GM12891 (cell line): ENCODE data around the gene PET100.

Experiments
- POLR2A ChIP-seq: IDR thresholded peaks from 2 replicates; pipeline ENCODE4 v1.6.1; 2011; ENCODE audit warnings: low read depth, low read length, control low read depth
- POLR2AphosphoS5 ChIP-seq: IDR thresholded peaks from 2 replicates; pipeline ENCODE4 v1.6.1; 2011; ENCODE audit warnings: low read depth, low read length, control low read depth
- POU2F2 ChIP-seq: IDR thresholded peaks from 2 replicates; pipeline ENCODE4 v1.6.1; 2011; ENCODE audit warnings: low read depth, mild to moderate bottlenecking, control low read depth, low read length, moderate library complexity
- SPI1 ChIP-seq: IDR thresholded peaks from 2 replicates; pipeline ENCODE4 v1.6.1; 2011; ENCODE audit warnings: low read depth, low read length, control low read depth
- TAF1 ChIP-seq: IDR thresholded peaks from 2 replicates; pipeline ENCODE4 v1.6.1; 2011; ENCODE audit warnings: low read depth, low read length, control low read depth

- TF ChIP-seq POLR2AphosphoS5 (no peak), POLR2A (no peak), SPI1 (no peak), POU2F2 (no peak), TAF1 (no peak)
Measured at GRCh38 chr19:7602935-7603497, 26.6 kb upstream of the PET100 start.
